Measurements from ENCODE around the gene RDH8. TPM values are rescaled to one million over a fixed set of nuclear protein-coding genes. Genes with fewer than 3 reads are reported as not detected.

The RDH8 gene
- total RNA-seq, 1 donor from 2014 or later = not detected

GRCh38 chr19:10033614-10034013, 20.3 kb downstream of the RDH8 start:
- Histone ChIP-seq H3K4me1 (ENCODE audit: insufficient read depth, low read length) (no peaks in the 10 kb centered on the region), H3K4me2 (ENCODE audit: low read length) (no peak overlapping the region), H2AFZ (ENCODE audit: low read depth, low read length) (no peak overlapping the region), H3K9me3 (ENCODE audit: insufficient read depth, low read depth, low read length) (no peaks in the 10 kb centered on the region), H3K4me3 (ENCODE audit: insufficient read depth, low read depth, low read length) (no peak overlapping the region), H3K27ac (ENCODE audit: low read depth, low read length) (no peak overlapping the region), H3K36me3 (ENCODE audit: insufficient read depth, low read length) (no peaks in the 10 kb centered on the region), H3K79me2 (ENCODE audit: insufficient read depth, low read length) (no peaks in the 10 kb centered on the region), H4K20me1 (ENCODE audit: insufficient read depth, low read length) (no peaks in the 10 kb centered on the region), H3K9ac (ENCODE audit: low read length) (no peak overlapping the region), H3K27me3 (ENCODE audit: insufficient read depth, low read length) (peaks cover 28% of the 10 kb centered on the region)
- FAIRE-seq (no peak), DNase-seq (ENCODE audit: low read depth) (no peak)
- H3K27me3 Mint-ChIP-seq (ENCODE audit: low read depth, unreplicated experiment) = peaks cover 49% of the 10 kb centered on the region
- H3K27ac Mint-ChIP-seq (ENCODE audit: unreplicated experiment) = no peak overlapping the region
- TF ChIP-seq EZH2 (IDR thresholded peaks at IDR 0.05; ENCODE audit: insufficient read depth, low read length) (no peak), CTCF (IDR thresholded peaks at IDR 0.05; ENCODE audit: insufficient read depth, low read depth, low read length) (no peak)
- H3K4me1 Mint-ChIP-seq (ENCODE audit: low read depth, unreplicated experiment) = no peaks in the 10 kb centered on the region
- peaks cover 2% of the 10 kb centered on the region for H3K9me3 Mint-ChIP-seq (ENCODE audit: unreplicated experiment)
- H3K36me3 Mint-ChIP-seq (ENCODE audit: low read depth, unreplicated experiment) = no peaks in the 10 kb centered on the region
- H3K4me3 Mint-ChIP-seq (ENCODE audit: unreplicated experiment) = no peak overlapping the region

DNA sequence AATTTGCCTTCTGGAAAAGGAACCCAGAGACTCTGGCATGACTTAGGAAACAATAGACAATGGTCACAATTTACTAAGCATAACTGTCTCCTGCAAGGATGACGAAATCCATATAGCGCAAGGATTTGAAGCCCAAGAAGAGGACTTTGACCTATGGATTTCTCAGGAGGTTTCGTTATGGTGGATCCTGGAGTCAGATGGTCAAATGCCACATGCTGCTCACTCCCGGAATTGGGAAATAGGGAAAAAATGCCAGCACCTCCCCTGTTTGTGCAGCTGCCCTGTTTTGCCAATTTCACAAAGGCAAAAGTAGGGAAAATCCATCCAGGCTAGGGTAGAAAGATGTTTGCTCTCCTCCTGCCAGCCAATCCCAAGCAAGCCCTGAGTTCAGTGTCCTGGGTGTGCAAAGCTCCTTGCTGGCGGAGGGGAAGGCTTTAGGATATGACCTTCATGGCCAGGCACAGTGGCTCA, 23.4 kb downstream of the RDH8 start:
- Mint-ChIP-seq H3K4me3 (ENCODE audit: unreplicated experiment) (no peak overlapping the region), H3K4me1 (ENCODE audit: low read depth, unreplicated experiment) (no peaks in the 10 kb centered on the region), H3K27me3 (ENCODE audit: low read depth, unreplicated experiment) (peaks cover 71% of the 10 kb centered on the region), H3K36me3 (ENCODE audit: low read depth, unreplicated experiment) (no peaks in the 10 kb centered on the region), H3K9me3 (ENCODE audit: unreplicated experiment) (peaks cover 2% of the 10 kb centered on the region), H3K27ac (ENCODE audit: unreplicated experiment) (no peak overlapping the region)
- no peak overlapping the region for H3K27ac ChIP-seq (ENCODE audit: low read depth, low read length)
- no peak overlapping the region for H2AFZ ChIP-seq (ENCODE audit: low read depth, low read length)
- H3K9me3 ChIP-seq (ENCODE audit: insufficient read depth, low read depth, low read length) = peaks cover 9% of the 10 kb centered on the region
- H4K20me1 ChIP-seq (ENCODE audit: insufficient read depth, low read length) = no peaks in the 10 kb centered on the region
- no peaks in the 10 kb centered on the region for H3K79me2 ChIP-seq (ENCODE audit: insufficient read depth, low read length)
- H3K4me3 ChIP-seq (ENCODE audit: insufficient read depth, low read depth, low read length) = no peak overlapping the region
- TF ChIP-seq EZH2 (IDR thresholded peaks at IDR 0.05; ENCODE audit: insufficient read depth, low read length) = no peak
- no peak for TF ChIP-seq CTCF (IDR thresholded peaks at IDR 0.05; ENCODE audit: insufficient read depth, low read depth, low read length)
- DNase-seq (ENCODE audit: low read depth) = no peak
- peaks cover 15% of the 10 kb centered on the region for H3K27me3 ChIP-seq (ENCODE audit: insufficient read depth, low read length)
- H3K4me1 ChIP-seq (ENCODE audit: insufficient read depth, low read length) = no peaks in the 10 kb centered on the region
- H3K9ac ChIP-seq (ENCODE audit: low read length) = no peak overlapping the region
- no peak overlapping the region for H3K4me2 ChIP-seq (ENCODE audit: low read length)
- no peaks in the 10 kb centered on the region for H3K36me3 ChIP-seq (ENCODE audit: insufficient read depth, low read length)
- FAIRE-seq = no peak

DNA sequence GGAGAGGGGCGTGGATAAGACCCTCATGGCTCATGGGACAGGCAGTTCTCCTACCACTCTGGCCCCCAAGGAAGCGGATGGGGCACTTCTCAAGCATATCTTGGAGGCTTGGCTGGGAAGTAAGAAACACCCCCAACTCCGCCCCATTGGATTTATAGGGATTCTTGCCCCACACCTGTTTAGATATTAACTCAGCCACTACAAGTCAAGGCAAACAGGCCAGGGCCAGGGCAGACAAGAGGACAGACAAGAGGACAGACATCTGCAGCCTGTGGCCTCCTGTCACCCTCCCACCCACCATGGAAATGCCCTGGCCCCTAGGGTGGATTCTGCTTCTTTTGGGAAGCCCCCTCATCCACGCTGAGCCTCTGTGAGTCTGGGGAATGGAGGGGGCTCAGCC, 24.1 kb downstream of the RDH8 start:
- Histone ChIP-seq H2AFZ (ENCODE audit: low read depth, low read length) (no peak overlapping the region), H3K36me3 (ENCODE audit: insufficient read depth, low read length) (no peaks in the 10 kb centered on the region), H4K20me1 (ENCODE audit: insufficient read depth, low read length) (no peaks in the 10 kb centered on the region), H3K4me1 (ENCODE audit: insufficient read depth, low read length) (no peaks in the 10 kb centered on the region), H3K4me3 (ENCODE audit: insufficient read depth, low read depth, low read length) (no peak overlapping the region), H3K27me3 (ENCODE audit: insufficient read depth, low read length) (peaks cover 16% of the 10 kb centered on the region), H3K4me2 (ENCODE audit: low read length) (no peak overlapping the region), H3K79me2 (ENCODE audit: insufficient read depth, low read length) (no peaks in the 10 kb centered on the region), H3K9me3 (ENCODE audit: insufficient read depth, low read depth, low read length) (peaks cover 14% of the 10 kb centered on the region), H3K27ac (ENCODE audit: low read depth, low read length) (no peak overlapping the region), H3K9ac (ENCODE audit: low read length) (no peak overlapping the region)
- Mint-ChIP-seq H3K27me3 (ENCODE audit: low read depth, unreplicated experiment) (peaks cover 74% of the 10 kb centered on the region), H3K9me3 (ENCODE audit: unreplicated experiment) (peaks cover 5% of the 10 kb centered on the region), H3K4me1 (ENCODE audit: low read depth, unreplicated experiment) (no peaks in the 10 kb centered on the region), H3K4me3 (ENCODE audit: unreplicated experiment) (no peak overlapping the region), H3K36me3 (ENCODE audit: low read depth, unreplicated experiment) (no peaks in the 10 kb centered on the region), H3K27ac (ENCODE audit: unreplicated experiment) (no peak overlapping the region)
- FAIRE-seq (no peak), DNase-seq (ENCODE audit: low read depth) (no peak)
- TF ChIP-seq CTCF (IDR thresholded peaks at IDR 0.05; ENCODE audit: insufficient read depth, low read depth, low read length) (no peak), EZH2 (IDR thresholded peaks at IDR 0.05; ENCODE audit: insufficient read depth, low read length) (no peak)
